Spleen (tissue), 11 donors: ENCODE data around the gene AGPAT2. TPM values are rescaled to one million over a fixed set of nuclear protein-coding genes. Genes with fewer than 3 reads are reported as not detected.
"Not testable (repeated sequence)": the region's sequence is repeated elsewhere in the genome, so short reads cannot be mapped to it uniquely, and the experiment has no call there.

Experiments
- DNase-seq: peaks from one replicate; pipeline ENCODE4 v3.0.0-alpha.2; 2020
- H3K27ac ChIP-seq, 8 donors: fragments of 200-600 bp; sonication (generic) in 7 of 8; 1 replicate in 4 of 8; 2 replicates in 4 of 8; pipeline versions ENCODE4 v1.5.0 to v1.8.0; 2016 to 2021; ENCODE audit warnings: inconsistent platforms in 4 of 8, mild to moderate bottlenecking in 4 of 8, moderate library complexity in 1 of 8
- H3K27me3 ChIP-seq, 7 donors: fragments of 200-600 bp; sonication (generic) in 6 of 7; replicated peaks in 1 of 7; 1 replicate in 4 of 7; 2 replicates in 3 of 7; pipeline versions ENCODE4 v1.5.0 to v1.8.0; 2016 to 2021; ENCODE audit warnings: inconsistent platforms in 3 of 7, mild to moderate bottlenecking in 1 of 7
- H3K36me3 ChIP-seq, 6 donors: fragments of 200-600 bp; sonication (generic) in 5 of 6; 1 replicate in 4 of 6; 2 replicates in 2 of 6; pipeline versions ENCODE4 v1.5.0 to v1.8.0; 2016 to 2021; ENCODE audit warnings: inconsistent platforms in 2 of 6
- H3K4me1 ChIP-seq, 6 donors: fragments of 200-600 bp; sonication (generic) in 5 of 6; 1 replicate in 3 of 6; 2 replicates in 3 of 6; pipeline versions ENCODE4 v1.5.0 to v1.8.0; 2016 to 2021; ENCODE audit warnings: inconsistent platforms in 3 of 6
- H3K4me3 ChIP-seq, 8 donors: fragments of 200-600 bp; sonication (generic) in 7 of 8; 1 replicate in 4 of 8; 2 replicates in 4 of 8; pipeline versions ENCODE4 v1.5.0 to v1.8.0; 2016 to 2021; ENCODE audit warnings: inconsistent platforms in 4 of 8, mild to moderate bottlenecking in 4 of 8, moderate library complexity in 2 of 8
- H3K9me3 ChIP-seq, 8 donors: fragments of 200-600 bp; sonication (generic) in 7 of 8; 1 replicate in 4 of 8; 2 replicates in 4 of 8; pipeline versions ENCODE4 v1.5.0 to v1.8.0; 2016 to 2021; ENCODE audit warnings: inconsistent platforms in 4 of 8
- CTCF ChIP-seq, 11 experiments: fragments of 200-600 bp in 7 of 11; fragments of 450-650 bp in 4 of 11; sonication (generic) in 4 of 11; IDR thresholded peaks in 8 of 11; conservative IDR thresholded peaks in 3 of 11; 1 replicate in 7 of 11; 2 replicates in 4 of 11; pipeline versions ENCODE4 v1.4.0 to v1.8.0; 2016 to 2021; ENCODE audit warnings: antibody characterized with exemption in 11 of 11, inconsistent platforms in 4 of 11, mild to moderate bottlenecking in 1 of 11
- POLR2A ChIP-seq, 3 donors: fragments of 450-650 bp; IDR thresholded peaks; one replicate each; pipeline ENCODE4 v1.5.1; 2017; ENCODE audit warnings: antibody characterized with exemption in 3 of 3, mild to moderate bottlenecking in 1 of 3
- POLR2AphosphoS5 ChIP-seq, 3 donors: sonication (generic); formaldehyde crosslinking; IDR thresholded peaks; one replicate each; pipeline ENCODE4 v1.5.1; 2017; ENCODE audit warnings: antibody characterized with exemption in 3 of 3
- WGBS, 5 donors: extraction: QIAGEN DNeasy Blood & Tissue Kit in 3 of 5; methylation state at CpG; one replicate each; pipeline versions ENCODE4 v1.1.5 to v1.1.7; 2013 to 2018; 5-methylcytosine and 5-hydroxymethylcytosine counted together
- intact Hi-C: fragments of 100-400 bp; cut with DNase I; formaldehyde crosslinking; loops from one replicate; pipeline ENCODE4 v1.15.0; 2023; ENCODE audit warnings: low total_unique reads
- polyA plus RNA-seq, 3 donors: library from polyadenylated mRNA; stranded (reverse); fragments of 200-250 nt; gene quantifications; one replicate each; pipeline ENCODE4 v1.2.1, GENCODE V29; 2013
- total RNA-seq, 7 donors: library from RNA; depleted of rRNA in 3 of 7; stranded (reverse); fragments of >200 nt in 3 of 7; fragmentation: NEBNext Ultra II Directional in 4 of 7; extraction: Animal tissue kit (Norgen Biotek cat#: 25700) in 4 of 7; gene quantifications; one replicate each; pipeline versions ENCODE4 v1.1.0 to v1.2.1, GENCODE V29; 2016 to 2021
- donor health status: healthy with polysubstance abuse.
- donor health status: DM: no; HTN: no; CAD: no; lungs with moderate emphysema.
- donor health status: DM: no; HTN: no; CAD: no.
- donor health status: Bipolar disorder and iron deficiency.
- donor health status: healthy.
- donor health status: DM: no; HTN: no; CAD: no.
- donor health status: DM: yes; HTN: yes; CAD: no.

AGPAT2 gene
- total and polyA plus RNA-seq, 10 donors, result 26.9 to 47.7 (median 38.3) TPM

- no peak for TF ChIP-seq CTCF (IDR thresholded peaks at IDR 0.05 in 8 of 11, conservative IDR thresholded peaks at IDR 0.05 in 3 of 11)
- TF ChIP-seq POLR2A (IDR thresholded peaks at IDR 0.05), result no peak
- no peak for TF ChIP-seq POLR2AphosphoS5 (IDR thresholded peaks at IDR 0.05)
- H3K9me3 ChIP-seq, result no peaks in the 10 kb centered on the region
- intact Hi-C loops, result no loop called here
- H3K4me1 ChIP-seq, result peaks cover 20 to 38% (median 33%) of the 10 kb centered on the region in 6 donors
- H3K36me3 ChIP-seq, result no peaks in the 10 kb centered on the region
- WGBS, 5 donors, result 88 to 95% (median 91%) methylated on average over 9 to 24 of the region's 24 CpGs
- H3K27ac ChIP-seq, result no peak overlapping the region
- peaks cover 0 to 50% (median 29%) of the 10 kb centered on the region in 7 donors for H3K27me3 ChIP-seq
- no peak for DNase-seq
- H3K4me3 ChIP-seq, result no peak overlapping the region
These were observed 22.3 kb upstream of the AGPAT2 start for GRCh38 chr9:136709454-136710109.

- DNase-seq, result no peak
- 83 to 91% (median 86%) methylated on average over 22 of the region's 22 CpGs for WGBS, 5 donors
- TF ChIP-seq POLR2AphosphoS5 (IDR thresholded peaks at IDR 0.05) (no peak), POLR2A (IDR thresholded peaks at IDR 0.05) (no peak), CTCF (IDR thresholded peaks at IDR 0.05 in 8 of 11, conservative IDR thresholded peaks at IDR 0.05 in 3 of 11) (no peak)
- Histone ChIP-seq H3K9me3 (no peaks in the 10 kb centered on the region), H3K36me3 (no peaks in the 10 kb centered on the region), H3K4me3 (no peak overlapping the region), H3K4me1 (peaks cover 11 to 35% (median 24%) of the 10 kb centered on the region in 6 donors), H3K27ac (no peak overlapping the region), H3K27me3 (peaks cover 0 to 34% (median 13%) of the 10 kb centered on the region in 7 donors)
- intact Hi-C loops, result no loop called here
These were observed 20.7 kb upstream of the AGPAT2 start for GRCh38 chr9:136707849-136708517.

GRCh38 chr9:136707011-136707410, 19.8 kb upstream of the AGPAT2 start:
- intact Hi-C loops, result no loop called here
- Histone ChIP-seq H3K27ac (no peak overlapping the region), H3K36me3 (no peaks in the 10 kb centered on the region), H3K9me3 (no peaks in the 10 kb centered on the region), H3K4me3 (no peak overlapping the region), H3K27me3 (peaks cover 0 to 26% (median 6%) of the 10 kb centered on the region in 7 donors), H3K4me1 (peaks cover 5 to 34% (median 20%) of the 10 kb centered on the region in 6 donors)
- TF ChIP-seq POLR2AphosphoS5 (IDR thresholded peaks at IDR 0.05) (no peak), POLR2A (IDR thresholded peaks at IDR 0.05) (no peak), CTCF (IDR thresholded peaks at IDR 0.05 in 8 of 11, conservative IDR thresholded peaks at IDR 0.05 in 3 of 11) (no peak)
- DNase-seq, result no peak
- WGBS, 5 donors, result 83 to 96% (median 93%) methylated on average over 7 of the region's 7 CpGs

GRCh38 chr9:136705564-136705963, 18.3 kb upstream of the AGPAT2 start:
- no peak overlapping the region for H3K27ac ChIP-seq
- no peak overlapping the region for H3K4me3 ChIP-seq
- 25 to 44% (median 36%) methylated on average over 7 of the region's 7 CpGs for WGBS, 5 donors
- H3K27me3 ChIP-seq, result peaks cover 0 to 23% (median 0%) of the 10 kb centered on the region in 7 donors
- H3K4me1 ChIP-seq, result peaks cover 8 to 40% (median 25%) of the 10 kb centered on the region in 6 donors
- no peaks in the 10 kb centered on the region for H3K36me3 ChIP-seq
- TF ChIP-seq CTCF (IDR thresholded peaks at IDR 0.05 in 8 of 11, conservative IDR thresholded peaks at IDR 0.05 in 3 of 11), result no peak
- no peak for TF ChIP-seq POLR2A (IDR thresholded peaks at IDR 0.05)
- no peak for TF ChIP-seq POLR2AphosphoS5 (IDR thresholded peaks at IDR 0.05)
- intact Hi-C loops, result no loop called here
- no peak for DNase-seq
- H3K9me3 ChIP-seq, result no peaks in the 10 kb centered on the region

- H3K4me3 ChIP-seq, H3K27ac ChIP-seq, H3K36me3 ChIP-seq, DNase-seq, intact Hi-C loops, H3K9me3 ChIP-seq: not testable (repeated sequence)
- 89 to 96% (median 93%) methylated on average over 8 of the region's 8 CpGs for WGBS, 5 donors
- peaks cover 0 to 23% (median 0%) of the 10 kb centered on the region in 7 donors for H3K27me3 ChIP-seq
- H3K4me1 ChIP-seq, result peaks cover 13 to 48% (median 33%) of the 10 kb centered on the region in 6 donors
These were observed 17.5 kb upstream of the AGPAT2 start for GRCh38 chr9:136704741-136705140.
